ENCODE data around the gene RPL35.

The RPL35 gene

GRCh38 chr9:124881138-124881743 lies 19.5 kb upstream of the RPL35 start:
- Histone ChIP-seq H3K4me3 (ENCODE audit: low read depth in 1 of 2, low read length in 1 of 2) (no peak overlapping the region), H3K27ac (no peak overlapping the region), H3K4me1 (ENCODE audit: control insufficient read depth in 1 of 2, insufficient read depth in 1 of 2, low read depth in 1 of 2, low read length in 1 of 2) (no peaks in the 10 kb centered on the region), H3K9me3 (no peaks in the 10 kb centered on the region), H3K36me3 (peaks cover 100% of the 10 kb centered on the region), H3K27me3 (no peaks in the 10 kb centered on the region)
- TF ChIP-seq CTCF (IDR thresholded peaks at IDR 0.05), result no peak

GRCh38 chr9:124880501-124880900 lies 18.7 kb upstream of the RPL35 start:
- H3K27ac ChIP-seq, result no peak overlapping the region
- no peak overlapping the region for H3K4me3 ChIP-seq (ENCODE audit: low read depth in 1 of 2, low read length in 1 of 2)
- no peak for TF ChIP-seq CTCF (IDR thresholded peaks at IDR 0.05)
- no peaks in the 10 kb centered on the region for H3K4me1 ChIP-seq (ENCODE audit: control insufficient read depth in 1 of 2, insufficient read depth in 1 of 2, low read depth in 1 of 2, low read length in 1 of 2)
- H3K36me3 ChIP-seq, result peaks cover 100% of the 10 kb centered on the region
- H3K9me3 ChIP-seq, result no peaks in the 10 kb centered on the region
- H3K27me3 ChIP-seq, result no peaks in the 10 kb centered on the region

- Histone ChIP-seq H3K4me3 (ENCODE audit: low read depth in 1 of 2, low read length in 1 of 2) (no peak overlapping the region), H3K27me3 (no peaks in the 10 kb centered on the region), H3K27ac (no peak overlapping the region), H3K36me3 (peaks cover 100% of the 10 kb centered on the region), H3K9me3 (no peaks in the 10 kb centered on the region), H3K4me1 (ENCODE audit: control insufficient read depth in 1 of 2, insufficient read depth in 1 of 2, low read depth in 1 of 2, low read length in 1 of 2) (no peaks in the 10 kb centered on the region)
- TF ChIP-seq CTCF (IDR thresholded peaks at IDR 0.05), result no peak
Observed at GRCh38 chr9:124879226-124879625, 17.5 kb upstream of the RPL35 start.

- no peaks in the 10 kb centered on the region for H3K27me3 ChIP-seq
- TF ChIP-seq CTCF (IDR thresholded peaks at IDR 0.05), result no peak
- H3K9me3 ChIP-seq, result no peaks in the 10 kb centered on the region
- peaks cover 100% of the 10 kb centered on the region for H3K36me3 ChIP-seq
- H3K4me1 ChIP-seq (ENCODE audit: control insufficient read depth in 1 of 2, insufficient read depth in 1 of 2, low read depth in 1 of 2, low read length in 1 of 2), result no peaks in the 10 kb centered on the region
- no peak overlapping the region for H3K4me3 ChIP-seq (ENCODE audit: low read depth in 1 of 2, low read length in 1 of 2)
- no peak overlapping the region for H3K27ac ChIP-seq
Observed at GRCh38 chr9:124878518-124878917, 16.8 kb upstream of the RPL35 start.

GRCh38 chr9:124878021-124878420 lies 16.3 kb upstream of the RPL35 start:
- no peaks in the 10 kb centered on the region for H3K4me1 ChIP-seq (ENCODE audit: control insufficient read depth in 1 of 2, insufficient read depth in 1 of 2, low read depth in 1 of 2, low read length in 1 of 2)
- peaks cover 97% of the 10 kb centered on the region for H3K36me3 ChIP-seq
- no peak overlapping the region for H3K4me3 ChIP-seq (ENCODE audit: low read depth in 1 of 2, low read length in 1 of 2)
- H3K9me3 ChIP-seq, result no peaks in the 10 kb centered on the region
- TF ChIP-seq CTCF (IDR thresholded peaks at IDR 0.05), result no peak
- no peak overlapping the region for H3K27ac ChIP-seq
- H3K27me3 ChIP-seq, result no peaks in the 10 kb centered on the region

Data from neutrophil (primary cell).